Renal pelvis (tissue), 4 donors: Measurements from ENCODE around the gene NRSN1. TPM values are rescaled to one million over a fixed set of nuclear protein-coding genes. Genes with fewer than 3 reads are reported as not detected.
"Not testable (repeated sequence)": the region's sequence is repeated elsewhere in the genome, so short reads cannot be mapped to it uniquely, and the experiment has no call there.

ENCODE experiments used
- DNase-seq: peaks from one replicate; pipeline ENCODE4 v3.0.0-alpha.2; 2013
- polyA plus RNA-seq, 3 donors: library from polyadenylated mRNA; unstranded; fragments of 120-200 nt; gene quantifications; one replicate each; pipeline ENCODE4 v1.2.1, GENCODE V29; 2013; ENCODE audit not compliant: insufficient read length in 3 of 3

Gene NRSN1
- polyA plus RNA-seq, 3 donors: 0.44 to 1.4 (median 1.1) TPM

DNA sequence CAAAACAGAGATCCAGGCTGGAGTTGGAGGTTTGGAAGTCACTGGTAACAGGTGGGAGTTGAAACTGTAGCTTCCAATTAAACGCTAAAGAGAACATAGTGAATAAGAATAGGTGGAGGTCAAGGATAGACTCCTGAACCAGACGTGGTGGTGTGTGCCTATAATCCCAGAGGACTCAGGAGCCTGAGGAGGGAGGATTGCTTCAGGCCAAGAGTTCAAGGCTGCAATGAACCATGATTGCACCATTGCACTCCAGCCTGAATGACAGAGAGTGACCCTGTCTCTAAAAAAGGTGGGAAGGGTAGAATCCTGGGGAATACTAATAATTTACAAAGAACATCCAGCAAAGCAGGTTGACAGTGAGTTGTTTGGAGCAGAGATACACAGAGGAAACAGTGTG, 13.6 kb downstream of the NRSN1 start:
- DNase-seq: no peak

DNA sequence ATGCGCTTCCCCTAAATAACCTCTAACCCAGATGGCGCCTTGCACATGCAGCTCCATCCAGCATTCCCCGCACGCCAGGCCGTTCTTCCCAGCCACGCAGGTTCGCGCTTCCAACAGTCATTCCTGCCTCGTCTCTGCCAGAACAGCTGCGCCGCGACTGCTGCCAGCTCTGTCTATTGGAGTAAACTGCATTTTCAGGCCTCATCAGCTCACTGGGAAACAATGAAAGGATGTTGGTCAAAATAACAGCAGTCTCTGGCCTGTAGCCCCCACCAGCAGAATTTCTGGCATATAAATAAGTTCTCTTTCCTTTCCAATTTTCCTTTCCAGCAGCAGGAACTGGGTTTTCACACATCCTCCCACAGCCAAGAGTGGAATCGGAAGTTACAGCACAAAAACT, 14.6 kb downstream of the NRSN1 start:
- DNase-seq: no peak

DNA sequence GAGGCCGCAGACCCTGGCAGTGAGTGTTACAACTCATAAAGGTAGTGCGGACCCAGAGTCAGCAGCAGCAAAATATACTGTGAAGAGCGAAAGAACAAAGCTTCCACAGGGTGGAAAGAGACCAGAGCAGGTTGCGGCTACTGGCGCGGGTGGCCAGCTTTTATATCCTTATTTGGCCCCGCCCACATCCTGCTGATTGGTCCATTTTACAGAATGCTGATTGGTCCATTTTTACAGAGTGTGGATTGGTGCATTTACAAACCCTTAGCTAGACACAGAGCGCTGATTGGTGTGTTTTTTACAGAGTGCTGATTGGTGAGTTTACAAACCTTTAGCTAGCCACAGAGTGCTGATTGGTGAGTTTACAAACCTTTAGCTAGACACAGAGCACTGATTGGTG, 16.7 kb downstream of the NRSN1 start:
- not testable (repeated sequence) for DNase-seq

DNA sequence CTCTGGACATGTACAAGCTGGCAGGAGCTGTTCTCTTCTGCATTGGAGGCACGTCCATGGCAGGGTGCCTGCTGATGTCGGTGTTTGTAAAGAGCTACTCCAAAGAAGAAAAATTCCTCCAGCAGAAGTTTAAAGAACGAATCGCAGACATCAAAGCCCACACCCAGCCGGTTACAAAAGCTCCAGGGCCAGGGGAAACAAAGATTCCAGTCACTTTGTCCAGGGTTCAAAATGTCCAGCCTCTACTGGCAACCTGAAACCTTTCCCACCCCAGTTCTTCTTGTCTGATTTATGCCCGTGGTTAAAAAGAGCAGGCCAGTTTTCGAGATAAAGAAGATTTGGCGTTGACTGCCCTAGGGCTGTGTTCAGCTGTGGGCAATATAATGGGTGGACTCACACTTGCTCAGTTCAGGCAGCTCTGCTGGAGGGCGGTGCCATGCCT, 19.7 kb downstream of the NRSN1 start:
- no peak for DNase-seq

DNA sequence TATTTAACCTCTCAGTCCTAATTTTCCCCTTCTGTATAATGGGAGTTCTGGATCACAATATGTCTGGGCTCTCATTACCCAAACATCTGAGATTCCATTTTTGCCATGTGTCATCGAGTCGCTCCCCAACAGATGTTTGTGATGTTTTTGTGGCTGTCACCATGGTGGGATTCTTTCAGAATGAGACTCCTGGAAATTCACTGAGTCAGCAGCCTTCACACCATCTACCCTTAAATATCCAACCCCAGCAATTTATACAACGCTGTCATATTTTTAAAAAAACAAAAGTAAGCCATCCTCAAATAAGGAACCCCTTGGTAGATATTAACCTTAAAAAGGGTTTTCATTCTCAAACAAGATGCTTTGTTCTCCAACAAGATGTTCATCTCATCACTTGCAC, 20.9 kb downstream of the NRSN1 start:
- DNase-seq: no peak

DNA sequence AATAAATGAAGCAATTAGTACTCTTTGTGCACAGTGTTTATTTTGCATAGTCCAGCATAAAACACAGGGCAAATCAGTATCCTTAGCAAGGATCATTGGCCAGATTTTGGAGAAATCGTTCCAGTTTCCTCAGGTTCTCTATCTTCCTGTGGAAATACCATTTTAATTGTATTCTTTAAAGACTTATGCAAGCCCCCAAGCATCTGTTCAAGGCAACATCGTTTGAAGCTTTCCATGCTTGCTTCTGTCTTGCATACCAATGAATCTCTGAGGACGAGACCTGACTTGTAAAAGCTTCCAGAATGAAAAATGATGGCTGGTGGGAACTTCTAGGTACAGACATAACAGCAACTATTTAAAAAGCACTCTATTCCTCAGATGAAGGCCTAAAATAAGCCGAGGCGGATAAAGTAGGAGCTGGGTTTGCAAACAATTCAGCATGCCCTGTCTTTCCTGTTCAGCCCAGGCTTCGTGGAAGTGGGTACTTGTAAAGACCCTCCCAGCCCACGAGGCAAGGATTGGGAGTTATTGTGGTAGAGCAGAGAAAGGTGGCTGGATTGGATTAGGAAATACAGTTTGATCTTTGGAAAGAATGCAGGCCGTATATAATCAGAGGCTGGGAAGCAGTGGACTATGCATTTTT, 21.6 kb downstream of the NRSN1 start:
- DNase-seq: no peak

DNA sequence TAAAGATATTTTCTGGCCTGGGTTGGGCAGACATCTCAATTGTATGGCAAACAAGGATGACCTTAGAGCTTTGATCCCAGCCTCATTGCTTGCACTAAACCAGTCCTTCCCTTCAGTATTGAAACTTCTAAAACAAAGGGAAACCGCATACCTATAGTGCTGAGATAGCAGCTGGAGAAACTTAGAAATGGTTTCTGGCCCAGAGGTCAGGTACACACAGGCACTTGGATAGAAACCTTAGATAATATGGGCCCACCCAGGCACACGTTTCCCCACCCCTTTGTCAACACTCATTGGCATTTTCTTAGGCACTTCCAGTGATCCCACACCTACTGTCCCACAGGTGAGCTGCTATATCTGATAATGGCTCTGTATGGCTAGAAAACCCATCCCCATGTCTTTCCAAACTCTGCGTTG, 22.1 kb downstream of the NRSN1 start:
- DNase-seq: no peak

DNA sequence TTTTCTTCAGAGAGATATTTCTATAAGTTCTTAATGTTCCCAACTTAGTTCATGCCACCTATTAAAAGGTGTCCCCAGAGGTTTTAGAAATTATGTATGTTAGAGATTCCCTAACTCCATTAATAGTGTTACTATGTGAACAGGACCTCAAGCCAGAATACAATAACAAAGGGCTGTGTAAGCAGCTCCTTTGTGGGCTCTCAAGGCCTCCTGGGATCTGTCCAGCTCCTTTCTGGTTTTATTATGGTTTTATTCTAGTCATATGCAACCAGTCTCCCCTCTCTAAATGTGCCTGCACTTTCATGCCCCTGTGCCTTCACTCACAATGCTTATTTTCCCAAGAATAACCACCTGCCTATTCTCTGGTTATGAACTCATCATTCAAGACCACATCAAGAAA, 22.7 kb downstream of the NRSN1 start:
- no peak for DNase-seq

DNA sequence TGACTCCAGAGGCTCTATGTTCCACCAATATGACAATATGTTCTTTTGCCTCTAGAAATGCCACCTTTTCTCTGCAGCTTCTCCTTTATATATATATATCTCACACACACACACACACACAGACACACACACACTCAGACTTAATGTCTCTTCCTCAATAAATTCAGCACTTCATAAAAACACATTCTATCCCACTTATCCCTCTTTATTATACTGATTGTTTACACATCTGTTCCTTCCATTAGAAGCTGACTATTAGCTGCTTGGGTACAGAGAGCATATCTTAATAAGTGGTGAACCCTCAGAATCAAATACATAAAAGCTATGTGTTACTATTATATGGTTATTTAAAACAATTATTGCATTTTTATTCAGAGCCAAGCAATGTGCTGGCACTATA, 23.3 kb downstream of the NRSN1 start:
- DNase-seq: no peak

DNA sequence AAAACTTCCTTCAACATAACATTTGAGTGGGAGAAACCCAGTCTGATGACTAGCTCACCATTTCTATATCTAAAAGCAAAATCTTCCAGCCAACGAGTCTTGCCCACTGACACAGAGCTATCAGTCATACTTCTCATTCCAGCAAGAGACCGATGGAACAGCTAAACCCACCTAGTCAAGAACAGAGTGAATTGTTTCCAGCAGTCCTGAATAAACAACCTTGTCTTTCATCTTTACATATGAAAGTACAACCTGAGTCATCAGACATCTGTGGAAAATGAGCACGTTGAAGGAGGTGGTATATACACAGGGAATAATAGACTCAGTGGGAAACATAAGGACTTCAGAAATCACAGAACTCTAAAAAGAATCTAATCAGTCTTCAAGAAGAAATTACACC, 23.8 kb downstream of the NRSN1 start:
- DNase-seq: no peak

DNA sequence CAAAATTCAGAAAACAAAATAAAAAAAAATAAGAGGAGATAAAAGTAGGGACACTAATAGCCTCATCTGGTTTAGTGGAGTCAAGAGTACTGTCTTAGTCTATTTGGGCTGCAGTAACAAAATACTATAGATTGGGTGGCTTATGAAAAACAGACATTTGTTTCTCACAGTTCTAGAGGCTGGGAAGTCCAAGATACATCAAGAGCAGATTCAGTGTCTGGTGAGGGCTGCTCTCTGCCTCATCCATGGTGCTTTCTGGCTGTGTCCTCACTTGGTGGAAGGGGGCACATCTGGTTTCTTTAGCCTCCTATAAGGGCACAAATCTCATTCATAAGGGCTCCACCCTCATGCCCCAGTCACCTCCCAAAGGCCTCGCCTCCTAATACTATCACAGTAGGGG, 26.0 kb downstream of the NRSN1 start:
- DNase-seq: no peak

DNA sequence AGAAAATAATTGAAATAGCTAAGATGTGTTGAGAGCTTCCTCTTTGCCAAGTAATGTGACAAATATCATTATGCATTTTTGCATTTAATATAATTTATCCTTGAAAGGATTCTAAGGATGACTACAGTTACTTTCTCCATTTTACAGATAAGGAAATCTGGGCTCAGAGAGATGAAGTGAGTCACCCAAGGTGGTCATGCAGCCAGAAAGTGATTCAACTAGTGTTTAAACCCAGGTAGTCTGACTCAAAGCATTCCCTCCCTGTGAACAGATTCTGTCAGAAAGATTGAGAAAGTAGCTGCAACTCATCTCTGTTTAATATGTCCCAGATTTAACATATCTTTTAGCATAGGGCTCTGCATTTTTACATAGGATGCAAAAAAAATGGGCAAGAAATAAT, 28.1 kb downstream of the NRSN1 start:
- no peak for DNase-seq

DNA sequence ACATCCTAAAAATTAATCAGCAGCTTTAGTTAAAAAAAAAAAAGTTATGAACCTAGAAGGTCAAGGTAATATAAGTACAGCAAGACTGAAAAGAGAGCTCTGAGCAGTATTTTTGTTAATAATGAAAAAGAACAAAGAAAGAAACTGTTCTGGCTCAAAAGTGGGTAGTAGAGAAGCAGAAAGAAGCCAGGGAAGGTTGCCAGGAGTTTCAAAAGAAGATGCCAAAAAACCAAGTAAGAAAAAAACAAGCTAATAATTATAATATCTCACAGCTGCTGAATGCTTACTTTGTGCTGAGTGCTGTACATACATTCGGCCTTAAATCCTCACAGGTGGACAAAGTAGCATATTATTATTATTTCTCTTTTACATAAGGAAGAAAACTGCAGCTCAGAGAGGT, 31.9 kb downstream of the NRSN1 start:
- no peak for DNase-seq

DNA sequence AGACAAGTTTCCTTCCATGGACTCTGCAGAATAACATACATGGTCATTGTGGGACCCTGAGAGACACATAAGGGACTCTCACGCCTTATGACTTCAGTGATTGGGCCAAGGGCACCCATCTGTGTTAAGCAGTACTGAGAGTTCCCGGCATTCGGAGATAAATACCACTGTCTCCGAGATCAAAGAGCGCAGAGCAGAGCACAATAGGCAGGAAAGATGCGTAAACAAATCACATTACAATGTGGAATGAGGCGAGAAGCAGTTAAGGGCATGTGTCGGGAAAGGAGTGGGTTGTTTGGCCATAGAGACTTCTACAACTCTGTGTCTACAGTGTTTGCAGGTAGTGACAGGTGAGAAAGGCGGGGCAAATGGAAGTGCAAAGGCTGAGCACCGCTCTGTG, 57.6 kb downstream of the NRSN1 start:
- no peak for DNase-seq

DNA sequence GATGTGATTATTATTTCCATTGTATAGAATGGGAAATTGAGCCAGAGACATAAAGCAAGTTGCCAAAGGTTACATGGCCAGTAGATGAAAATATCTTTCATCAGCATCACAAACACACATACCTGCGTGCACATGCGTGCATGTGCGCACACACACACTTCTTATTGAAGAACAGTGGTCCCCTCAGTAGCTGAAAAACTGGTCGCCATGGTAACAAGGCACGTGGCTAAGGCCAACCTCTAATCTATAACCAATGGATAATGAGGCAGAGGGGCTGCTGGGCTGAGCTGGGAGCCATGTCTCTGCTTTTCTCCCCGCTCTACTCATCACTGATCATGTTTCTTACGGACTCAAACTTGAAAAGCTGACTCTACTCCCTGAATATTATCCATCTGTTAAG, 60.3 kb downstream of the NRSN1 start:
- no peak for DNase-seq

DNA sequence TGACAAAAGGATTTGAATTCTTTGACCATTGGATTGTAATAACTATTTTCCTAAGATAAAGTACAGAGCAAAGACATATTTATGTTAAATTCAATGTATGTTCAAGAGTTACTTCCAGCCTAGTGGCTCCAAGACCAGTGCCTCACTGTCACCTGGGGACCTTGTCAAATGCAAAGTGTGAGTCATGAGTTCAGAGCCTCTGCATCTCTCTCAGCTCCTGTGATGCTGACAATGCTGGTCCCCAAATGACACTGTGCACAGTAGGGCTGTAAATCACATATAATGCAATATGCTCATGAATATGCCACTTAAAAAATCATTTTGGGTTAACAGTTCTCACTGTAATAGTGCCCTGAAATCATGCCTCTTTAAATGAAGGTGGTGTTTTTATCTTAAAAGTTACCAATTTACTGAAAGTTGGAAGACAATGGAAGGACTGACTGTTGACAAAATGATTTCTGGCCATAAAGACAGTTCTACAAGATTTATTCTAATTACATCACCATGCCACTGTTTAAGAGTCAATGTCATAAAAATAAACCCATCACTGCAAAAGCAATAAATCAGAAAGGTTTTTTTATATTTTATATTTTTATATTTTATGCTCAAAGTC, 62.1 kb downstream of the NRSN1 start:
- DNase-seq: no peak

DNA sequence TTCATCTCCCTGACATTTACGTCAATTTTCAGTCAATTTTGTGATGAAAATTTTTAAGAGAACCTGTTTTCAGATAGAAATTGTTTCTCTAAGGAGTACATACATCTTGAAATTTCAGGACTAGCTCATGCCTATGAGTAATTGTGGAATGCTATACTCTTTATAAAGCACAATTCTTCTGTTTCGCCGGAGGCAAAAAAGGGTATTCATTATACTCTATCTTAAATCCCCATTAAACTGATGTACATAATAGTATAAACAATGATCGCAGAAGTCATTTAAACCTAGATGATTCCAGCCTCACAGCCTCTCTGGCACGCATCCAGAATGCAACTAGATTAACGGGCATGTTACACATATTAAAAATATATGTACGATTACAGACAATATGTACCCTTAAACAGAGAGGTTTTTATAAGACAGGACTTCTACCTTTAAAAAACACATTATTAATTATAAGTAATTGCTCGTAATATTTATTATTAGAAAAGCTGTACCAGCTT, 62.6 kb downstream of the NRSN1 start:
- DNase-seq: no peak

DNA sequence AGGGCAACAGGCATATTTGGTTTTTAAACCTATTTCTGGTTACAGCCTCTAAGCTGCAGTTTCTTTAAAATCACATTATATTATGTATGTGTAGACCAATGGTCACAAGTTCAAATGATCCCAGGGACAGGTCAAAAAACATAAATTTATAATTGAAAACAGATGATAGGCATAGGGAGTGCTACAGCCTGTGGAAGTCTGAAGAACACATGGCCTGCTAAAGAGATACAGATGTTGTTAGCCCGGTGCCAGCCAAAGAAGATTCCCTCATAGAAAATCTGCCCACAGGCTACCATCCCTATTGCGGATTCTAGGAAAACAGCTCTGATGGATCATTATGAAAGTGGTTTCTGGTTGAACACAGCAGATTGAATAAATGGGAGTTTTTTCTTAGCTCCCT, 65.3 kb downstream of the NRSN1 start:
- DNase-seq: no peak

DNA sequence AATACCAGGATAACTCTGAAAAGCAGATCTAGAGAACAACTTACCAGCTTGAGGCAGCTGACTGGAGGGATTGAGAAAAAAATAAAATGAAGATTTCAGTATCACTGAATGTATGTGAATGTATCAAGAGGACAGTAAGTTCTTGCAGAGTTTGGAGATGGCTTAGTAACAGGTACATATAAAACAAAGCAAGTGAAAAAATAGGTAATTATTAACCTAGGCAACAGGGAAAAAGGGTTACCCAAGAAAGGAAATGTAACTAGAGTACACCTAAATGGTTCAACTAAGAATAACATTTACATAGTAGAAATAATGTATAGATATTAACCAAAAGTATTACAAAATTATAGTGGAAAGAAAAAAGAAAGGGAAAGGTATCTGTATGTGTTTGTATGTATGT, 67.3 kb downstream of the NRSN1 start:
- no peak for DNase-seq

DNA sequence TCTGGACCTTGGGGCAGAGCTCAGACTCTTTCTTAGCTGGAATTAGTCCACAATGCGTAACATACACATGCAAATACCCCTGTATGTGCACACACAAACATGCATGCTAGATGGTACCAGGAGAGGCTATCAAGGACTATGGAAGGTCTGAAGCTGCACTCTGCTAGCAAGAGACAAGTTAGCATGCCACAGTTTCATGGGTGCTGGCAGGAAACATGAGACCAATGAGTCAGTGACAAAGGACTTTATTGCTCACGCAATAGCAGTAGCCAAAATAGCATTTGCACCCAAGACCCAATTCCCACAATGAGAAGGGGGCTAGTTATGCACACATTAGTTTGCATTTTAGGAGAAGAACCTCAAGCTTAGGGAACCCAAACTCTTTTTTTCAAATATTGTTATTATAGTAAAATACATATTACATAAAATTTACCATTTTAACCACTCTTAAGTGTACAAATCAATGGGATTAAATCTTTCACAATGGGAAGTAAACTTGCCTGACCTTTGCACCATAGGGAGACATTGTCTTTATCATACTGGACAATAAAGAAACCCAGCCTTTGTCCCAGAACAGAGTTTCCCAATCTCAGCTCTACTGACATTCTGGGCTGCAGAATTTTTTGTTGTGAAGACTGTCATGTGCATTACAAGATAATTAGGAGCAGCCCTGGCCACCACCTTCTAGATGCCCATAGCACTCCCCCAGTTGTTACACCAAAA, 69.1 kb downstream of the NRSN1 start:
- no peak for DNase-seq

DNA sequence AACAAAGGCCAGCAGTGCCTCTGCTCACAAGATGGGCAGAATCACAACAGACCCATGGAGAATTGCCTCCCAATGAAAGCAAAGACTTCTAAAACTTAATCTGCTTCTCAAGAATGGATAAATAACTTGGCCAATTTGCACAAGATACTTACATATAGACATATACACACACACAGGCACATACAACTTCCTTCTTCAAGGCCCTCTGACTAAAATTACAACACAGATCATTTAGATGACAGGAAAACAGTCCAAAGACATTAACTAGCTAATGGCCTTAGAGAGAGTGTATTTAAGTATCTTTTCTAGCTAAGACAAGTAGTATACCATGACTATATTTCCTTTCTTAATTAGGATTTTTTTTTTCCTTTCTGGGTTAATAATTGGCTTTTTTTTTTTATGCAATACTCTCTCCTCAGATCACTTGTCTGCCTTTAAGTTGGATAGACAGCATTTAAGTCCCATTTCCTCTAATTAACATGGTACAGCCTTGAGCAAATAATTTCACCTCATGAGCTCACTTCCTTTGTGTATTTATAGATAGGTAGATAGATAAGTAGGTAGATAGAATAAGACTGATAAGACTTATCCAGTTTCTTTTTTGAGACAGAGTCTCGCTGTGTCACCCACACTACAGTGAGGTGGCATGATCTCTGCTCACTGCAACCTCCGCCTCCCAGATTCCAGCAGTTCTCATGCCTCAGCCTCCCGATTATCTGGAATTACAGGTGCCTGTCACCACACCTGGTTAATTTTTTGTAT, 70.0 kb downstream of the NRSN1 start:
- no peak for DNase-seq
